Astrocyte of the cerebellum (primary cell): ENCODE data around the gene HOXA7.

Source experiments
- DNase-seq: peaks from one replicate; pipeline ENCODE4 v3.0.0-alpha.2; 2011; ENCODE audit warnings: low read depth
- H3K4me3 ChIP-seq: 2 replicates; pipeline ENCODE4 v1.5.1; 2011; ENCODE audit warnings: mild to moderate bottlenecking, low read depth, low read length, moderate library complexity
- CTCF ChIP-seq: IDR thresholded peaks from 2 replicates; pipeline ENCODE4 v1.5.1; 2012; ENCODE audit warnings: low read length, low read depth, moderate library complexity, mild to moderate bottlenecking; ENCODE audit errors: missing control alignments
- in situ Hi-C: cut with HindIII; loops from 2 replicates; pipeline ENCODE4 v1.10.0; 2017; ENCODE audit warnings: low sequenced_read_pairs

The HOXA7 gene

GRCh38 chr7:27198138-27198841, 41.8 kb upstream of the HOXA7 start:
- no peak for TF ChIP-seq CTCF
- H3K4me3 ChIP-seq, result no peak overlapping the region
- no peak for DNase-seq
- in situ Hi-C loops, result no loop called here

GRCh38 chr7:27197137-27198042, 40.9 kb upstream of the HOXA7 start:
- no peak for DNase-seq
- TF ChIP-seq CTCF, result no peak
- in situ Hi-C loops, result no loop called here
- no peak overlapping the region for H3K4me3 ChIP-seq

- DNase-seq, result peak; percentile 53
- no peak overlapping the region for H3K4me3 ChIP-seq
- in situ Hi-C loops, result no loop called here
- TF ChIP-seq CTCF, result peak; percentile 64
Observed at GRCh38 chr7:27196287-27196767, 39.9 kb upstream of the HOXA7 start.

- in situ Hi-C loops, result no loop called here
Observed at GRCh38 chr7:27194686-27195379, 38.4 kb upstream of the HOXA7 start.

GRCh38 chr7:27194002-27194352, 37.5 kb upstream of the HOXA7 start:
- H3K4me3 ChIP-seq, result no peak overlapping the region
- TF ChIP-seq CTCF, result no peak
- DNase-seq, result no peak
- in situ Hi-C loops, result no loop called here

More at GRCh38 chr7:27194686-27195379, 38.4 kb upstream of the HOXA7 start:
- no peak for DNase-seq
- no peak overlapping the region for H3K4me3 ChIP-seq
- TF ChIP-seq CTCF, result no peak

- no peak for DNase-seq
- in situ Hi-C loops, result no loop called here
- no peak overlapping the region for H3K4me3 ChIP-seq
- TF ChIP-seq CTCF, result no peak
Observed at GRCh38 chr7:27193335-27194001, 37.0 kb upstream of the HOXA7 start.
